Measurements from ENCODE around the gene OTOG.

Gene OTOG

GRCh38 chr11:17630936-17631335, 83.9 kb downstream of the OTOG start:
- no peak for TF ChIP-seq CTCF (IDR thresholded peaks at IDR 0.05; ENCODE audit: insufficient read depth, low read depth, low read length, missing control alignments)
- no peak for DNase-seq (ENCODE audit: low read depth)
- H3K4me3 ChIP-seq (ENCODE audit: low read length) = no peak overlapping the region

- no peak for TF ChIP-seq CTCF (IDR thresholded peaks at IDR 0.05; ENCODE audit: insufficient read depth, low read depth, low read length, missing control alignments)
- no peak for DNase-seq (ENCODE audit: low read depth)
- H3K4me3 ChIP-seq (ENCODE audit: low read length) = no peak overlapping the region
Observed at GRCh38 chr11:17631702-17632365, 84.8 kb downstream of the OTOG start.

- no peak for DNase-seq (ENCODE audit: low read depth)
- no peak for TF ChIP-seq CTCF (IDR thresholded peaks at IDR 0.05; ENCODE audit: insufficient read depth, low read depth, low read length, missing control alignments)
- no peak overlapping the region for H3K4me3 ChIP-seq (ENCODE audit: low read length)
Observed at GRCh38 chr11:17633279-17633986, 86.4 kb downstream of the OTOG start.

- no peak overlapping the region for H3K4me3 ChIP-seq (ENCODE audit: low read length)
- TF ChIP-seq CTCF (IDR thresholded peaks at IDR 0.05; ENCODE audit: insufficient read depth, low read depth, low read length, missing control alignments) = no peak
- no peak for DNase-seq (ENCODE audit: low read depth)
Observed at GRCh38 chr11:17633987-17634775, 87.1 kb downstream of the OTOG start.

GRCh38 chr11:17634776-17635550, 87.9 kb downstream of the OTOG start:
- no peak for DNase-seq (ENCODE audit: low read depth)
- H3K4me3 ChIP-seq (ENCODE audit: low read length) = no peak overlapping the region

More at GRCh38 chr11:17634776-17635550, 87.9 kb downstream of the OTOG start:
- TF ChIP-seq CTCF (IDR thresholded peaks at IDR 0.05; ENCODE audit: insufficient read depth, low read depth, low read length, missing control alignments) = no peak
